ENCODE results near the gene MAP3K8.

- TF ChIP-seq EP300 (IDR thresholded peaks at IDR 0.05) (no peak), POLR2A (IDR thresholded peaks at IDR 0.05) (no peak)
Observed at GRCh38 chr10:30384701-30385201, 49.2 kb upstream of the MAP3K8 start.

Data from upper lobe of left lung (tissue), 4 donors.